ENCODE results near the gene IFTAP.

Gene IFTAP

GRCh38 chr11:36600180-36600579 is 5.9 kb downstream of the IFTAP start:
- DNase-seq, result no peak

GRCh38 chr11:36601155-36601554 is 6.9 kb downstream of the IFTAP start:
- no peak for DNase-seq

GRCh38 chr11:36602135-36602534 is 7.8 kb downstream of the IFTAP start:
- DNase-seq, result no peak

DNA sequence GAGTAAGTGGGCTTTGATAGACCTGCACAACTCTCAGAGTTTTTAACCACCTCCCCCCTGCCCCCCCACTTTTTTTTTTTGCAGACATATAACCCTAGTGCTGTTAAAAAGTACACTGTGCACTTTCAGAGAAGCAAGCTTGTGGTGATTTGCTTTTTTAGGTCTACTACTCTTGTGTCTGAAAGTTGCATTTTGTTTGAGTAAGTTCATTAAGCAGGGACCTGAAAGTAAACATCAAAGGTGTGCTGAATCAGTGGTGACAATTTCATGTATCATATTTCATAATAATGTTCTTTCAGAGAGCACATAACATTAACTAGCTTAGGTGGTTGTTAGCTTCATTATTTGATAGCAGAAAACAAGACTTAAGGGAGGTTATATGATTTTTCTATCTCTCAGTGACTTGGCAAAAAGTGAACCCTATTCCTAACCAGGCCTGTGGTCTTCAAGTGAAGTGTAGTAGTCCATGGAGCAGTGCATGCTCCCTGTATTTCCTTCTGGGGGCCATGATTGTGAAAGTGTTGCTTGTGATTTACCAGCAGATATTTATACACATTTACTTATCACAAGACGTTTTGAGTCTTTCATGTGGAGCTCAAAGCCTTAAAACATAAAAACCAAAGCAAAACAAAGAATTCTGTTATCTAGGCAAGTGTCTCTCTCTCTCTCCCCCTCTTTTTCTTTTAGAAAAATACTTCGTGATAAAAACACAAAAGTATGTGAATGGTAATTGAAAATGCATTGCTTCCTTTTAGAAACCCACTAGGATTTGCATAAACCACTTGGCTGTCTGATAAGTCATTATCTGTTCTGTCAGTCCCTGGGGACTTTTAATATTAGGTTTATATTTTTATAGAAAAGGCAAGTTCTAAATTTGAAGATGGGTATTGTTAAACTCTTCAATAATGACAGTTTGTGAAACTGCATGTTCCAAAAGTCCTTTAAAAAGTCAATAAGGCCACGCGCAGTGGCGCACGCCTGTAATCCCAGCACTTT is 11.2 kb downstream of the IFTAP start:
- no peak for DNase-seq

DNA sequence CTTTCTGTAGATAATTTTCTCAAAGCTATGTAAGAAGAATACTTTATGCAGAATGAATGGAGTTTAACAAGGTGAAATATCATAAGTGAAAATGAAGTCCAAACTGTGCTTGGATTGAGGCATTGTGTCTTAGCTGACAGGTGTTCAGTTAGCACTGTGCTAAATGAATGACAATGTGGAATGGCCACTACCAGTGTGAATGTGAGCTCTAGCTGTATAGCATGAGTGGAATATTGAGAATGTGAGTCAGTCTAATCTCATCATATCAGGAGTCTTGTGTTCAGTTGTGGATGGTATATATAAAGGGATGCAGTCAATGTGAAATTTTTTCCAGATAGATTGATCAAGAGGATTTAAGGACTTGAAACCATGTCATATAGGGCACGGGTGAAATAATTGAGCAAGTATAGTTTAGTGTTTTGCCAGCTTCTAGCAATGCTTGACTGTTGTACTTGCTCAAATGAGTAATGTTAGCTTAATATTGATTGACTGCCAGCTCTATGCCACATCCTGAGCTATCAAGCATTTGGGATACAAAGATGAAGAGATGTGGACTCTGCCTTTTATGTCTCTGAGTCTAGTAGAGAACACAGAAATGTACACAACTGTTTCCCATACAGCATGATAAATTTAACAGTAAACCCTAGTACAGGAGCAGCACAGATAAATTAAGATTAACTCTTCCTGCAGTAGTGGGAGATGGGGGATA is 14.3 kb downstream of the IFTAP start:
- no peak for DNase-seq

DNA sequence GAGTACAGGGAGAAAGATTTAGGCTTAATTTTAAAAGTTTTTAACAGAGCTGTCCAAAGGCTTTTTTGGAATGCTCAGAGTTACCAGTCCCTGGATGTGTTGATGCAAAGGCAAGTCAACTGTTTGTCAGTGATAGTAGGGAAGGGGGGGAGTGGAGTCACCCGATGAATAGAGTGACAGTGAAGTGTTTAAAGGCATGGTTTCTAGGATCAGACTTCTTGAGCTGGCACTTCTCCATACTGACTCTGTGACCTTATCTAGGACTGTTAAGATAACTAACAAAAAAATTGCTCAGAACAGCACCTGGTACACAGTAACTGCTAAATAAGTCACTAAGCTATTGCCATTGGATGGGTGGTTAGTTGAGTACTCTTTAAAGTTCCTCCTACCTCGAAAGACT is 15.1 kb downstream of the IFTAP start:
- DNase-seq, result no peak

- DNase-seq, result no peak
These were observed 21.5 kb downstream of the IFTAP start for GRCh38 chr11:36615826-36616225.

DNA sequence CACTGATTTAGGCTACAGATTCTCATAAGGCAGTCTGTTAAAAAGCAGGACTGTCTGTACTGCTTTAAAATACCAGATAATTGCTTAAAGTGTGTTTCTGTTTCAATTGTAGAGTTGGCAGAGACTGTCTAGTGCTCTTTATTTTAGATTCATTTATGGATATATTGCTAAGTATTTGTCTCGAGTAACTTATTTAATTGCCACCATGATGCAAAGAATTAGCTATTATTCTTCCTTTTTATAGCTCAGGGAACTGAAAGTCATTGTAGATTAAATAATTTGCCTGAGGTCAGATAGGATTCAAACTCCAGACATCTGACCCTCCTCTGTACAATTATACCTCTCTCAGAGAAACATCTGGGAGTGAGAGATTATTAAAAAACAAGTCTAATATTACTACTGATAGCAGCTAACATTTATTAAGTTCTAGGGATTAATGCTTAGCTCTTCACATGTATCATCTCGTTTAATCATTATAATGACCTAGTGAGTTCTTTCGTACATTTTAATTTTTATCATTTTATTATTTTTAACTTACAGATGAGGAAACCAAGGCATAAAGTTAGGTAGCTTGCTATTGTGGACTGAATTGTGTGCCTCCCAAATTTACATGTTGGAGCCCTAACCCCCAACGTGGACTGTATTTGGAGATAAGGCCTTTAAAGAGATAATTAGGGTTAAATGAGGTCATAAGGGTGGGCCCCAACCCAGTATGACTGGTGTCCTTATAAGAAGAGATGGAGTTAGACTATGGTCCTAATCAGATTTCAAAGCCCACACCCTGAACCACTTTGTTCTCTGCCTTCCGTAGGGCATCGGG is 23.5 kb downstream of the IFTAP start:
- no peak for DNase-seq

GRCh38 chr11:36618363-36619047 is 24.2 kb downstream of the IFTAP start:
- no peak for DNase-seq

DNA sequence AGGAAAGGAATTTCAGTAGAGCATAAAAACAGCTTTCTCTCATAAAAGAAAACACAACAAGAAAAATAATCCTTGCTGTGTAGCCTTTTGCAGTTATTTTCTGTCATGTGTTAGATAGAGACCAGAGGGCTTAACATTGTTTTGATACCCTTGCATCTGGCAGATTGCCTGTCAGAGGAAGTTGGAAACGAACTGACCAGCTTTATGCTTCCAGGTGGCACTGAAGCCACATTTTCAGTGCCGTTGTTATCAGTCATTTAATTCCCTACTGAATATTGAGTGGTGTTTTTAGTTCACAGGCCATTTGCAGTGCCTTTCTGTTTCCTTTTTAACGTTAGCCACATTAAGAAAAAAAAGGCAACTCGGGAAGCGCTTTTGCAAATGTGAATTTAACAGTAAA is 25.2 kb downstream of the IFTAP start:
- no peak for DNase-seq

GRCh38 chr11:36620246-36620645 is 25.9 kb downstream of the IFTAP start:
- no peak for DNase-seq

DNA sequence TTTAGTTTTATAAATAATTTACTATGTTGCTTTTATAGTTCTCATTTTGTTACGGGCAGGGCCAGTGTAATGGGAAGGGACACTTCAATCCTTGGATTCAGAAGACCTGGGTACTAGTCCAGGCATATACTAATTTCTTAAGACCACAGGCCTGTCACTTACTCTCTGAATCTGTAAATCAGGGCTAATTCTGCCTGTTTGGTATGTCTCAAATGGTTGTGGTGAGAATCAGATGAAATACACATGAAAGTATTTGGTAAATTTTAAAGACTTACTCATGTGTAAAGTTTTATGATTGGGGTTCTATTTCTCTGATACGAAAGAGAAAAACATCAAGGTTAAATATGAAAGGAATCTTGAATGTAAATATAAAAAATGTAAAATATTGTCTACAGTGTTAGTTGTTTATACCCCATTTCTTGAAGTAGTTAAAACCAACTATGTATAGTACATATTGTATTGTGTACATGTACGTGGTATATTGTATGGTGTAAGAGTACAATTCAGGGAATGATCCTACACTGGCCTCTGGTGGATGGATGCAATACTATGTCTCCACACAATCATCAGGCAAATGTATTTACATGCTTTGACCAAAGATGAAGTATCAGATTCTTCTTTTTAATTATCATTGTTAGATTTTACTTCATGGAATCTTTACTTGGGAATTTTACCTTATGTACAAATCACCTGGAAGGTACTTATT is 28.3 kb downstream of the IFTAP start:
- no peak for DNase-seq

DNA sequence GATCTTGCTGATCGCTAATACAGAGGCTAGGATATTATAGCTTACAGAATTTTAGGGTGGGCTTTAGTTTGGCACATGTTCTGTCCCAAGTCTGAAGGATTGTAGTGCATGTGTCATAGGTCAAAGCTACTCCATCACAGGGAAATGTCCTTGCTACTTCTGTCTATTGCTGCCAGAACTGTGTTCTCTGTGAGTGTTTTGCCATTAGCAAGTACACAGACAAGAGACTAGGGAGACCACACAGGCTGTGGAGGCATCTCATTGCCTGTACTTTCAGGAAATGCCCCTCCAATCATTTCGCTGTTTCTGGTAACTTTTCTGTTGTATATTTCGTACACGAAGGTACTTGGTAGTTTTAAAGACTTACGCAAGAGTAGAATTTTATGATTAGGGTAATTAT is 29.2 kb downstream of the IFTAP start:
- no peak for DNase-seq

GRCh38 chr11:36627006-36627405 is 32.7 kb downstream of the IFTAP start:
- DNase-seq, result no peak

GRCh38 chr11:36627471-36627870 is 33.2 kb downstream of the IFTAP start:
- DNase-seq, result no peak

- DNase-seq, result no peak
These were observed 33.8 kb downstream of the IFTAP start for GRCh38 chr11:36628141-36628540.

- DNase-seq, result no peak
These were observed 34.5 kb downstream of the IFTAP start for GRCh38 chr11:36628765-36629244.

DNA sequence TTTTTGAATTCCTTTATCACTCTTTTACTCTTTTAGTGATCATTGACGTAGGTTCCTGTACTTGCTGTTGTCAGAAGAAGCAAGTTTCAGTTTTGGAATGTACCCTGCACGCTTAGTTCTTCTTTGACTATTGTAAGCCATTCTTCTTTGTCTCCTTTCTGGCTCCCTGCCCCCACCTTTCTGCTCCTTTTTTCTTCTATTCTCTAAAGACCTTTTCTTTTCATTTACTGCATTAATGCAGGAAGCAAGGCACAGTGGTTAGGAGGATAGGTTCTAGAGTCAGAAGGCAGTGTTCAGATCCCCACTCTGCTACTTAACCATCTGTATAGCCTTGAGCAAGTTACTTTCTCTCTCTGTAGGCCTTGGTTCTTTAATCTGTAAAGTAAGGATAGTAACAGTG is 37.5 kb downstream of the IFTAP start:
- no peak for DNase-seq

GRCh38 chr11:36635066-36635862 is 41.0 kb downstream of the IFTAP start:
- DNase-seq, result no peak

DNA sequence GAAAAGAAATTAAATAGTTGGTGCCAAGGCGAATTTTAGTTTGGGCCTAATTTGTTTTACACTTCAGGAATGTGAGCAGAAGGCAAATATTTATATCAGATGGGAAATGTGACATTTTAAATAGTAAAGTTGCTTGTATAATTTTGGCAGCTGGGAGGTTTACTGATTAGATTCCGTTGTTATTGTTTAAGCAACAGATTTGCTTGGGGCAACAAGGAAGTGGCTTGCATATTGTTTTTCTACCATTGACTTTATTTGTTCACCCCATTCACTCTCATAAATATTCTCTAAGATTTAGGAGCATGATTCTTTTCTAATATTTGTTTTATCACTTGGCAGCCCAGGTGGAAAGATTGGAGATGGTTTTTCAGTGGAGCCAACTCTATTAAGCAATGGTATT is 44.3 kb downstream of the IFTAP start:
- no peak for DNase-seq
